Fibroblast of skin of right quadriceps (primary cell): ENCODE results near the gene FBXO31.
"Not testable (repeated sequence)": the region's sequence is repeated elsewhere in the genome, so short reads cannot be mapped to it uniquely, and the experiment has no call there.

Source experiments
- DNase-seq: peaks from one replicate; pipeline ENCODE4 v3.0.0-alpha.2; 2013

Gene FBXO31

DNA sequence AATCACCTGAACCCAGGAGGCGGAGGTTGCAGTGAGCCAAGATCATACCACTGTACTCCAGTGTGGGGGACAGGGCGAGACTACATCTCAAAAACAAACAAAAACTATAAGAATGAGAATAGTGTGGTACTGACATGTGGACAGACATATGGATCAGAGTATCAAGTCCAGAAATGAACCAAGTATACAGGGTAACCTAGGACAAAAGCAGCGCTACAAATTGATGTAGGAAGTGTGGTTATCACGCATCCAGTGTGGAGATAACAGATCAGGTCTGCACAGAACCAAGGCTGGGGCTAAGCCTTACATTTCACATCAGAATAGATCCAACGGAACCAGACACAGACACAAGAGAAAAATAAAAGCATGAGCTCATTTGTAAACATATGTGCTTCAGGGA is 43.4 kb downstream of the FBXO31 start:
- no peak for DNase-seq

DNA sequence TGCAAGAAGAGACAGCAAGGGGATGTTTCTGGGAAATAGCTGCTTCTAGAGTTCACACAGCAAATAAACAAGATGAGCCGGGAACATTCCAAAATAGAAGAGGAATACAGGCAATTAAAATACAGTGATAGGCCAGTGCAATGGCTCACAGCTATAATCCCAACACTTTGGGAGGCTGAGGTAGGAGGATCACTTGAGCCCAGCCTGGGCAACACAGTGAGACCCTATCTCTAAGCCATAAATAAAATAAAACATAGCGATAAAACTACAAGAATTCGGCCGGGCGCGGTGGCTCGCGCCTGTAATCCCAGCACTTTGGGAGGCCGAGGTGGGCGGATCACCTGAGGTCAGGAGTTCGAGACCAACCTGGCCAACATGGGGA is 43.9 kb downstream of the FBXO31 start:
- DNase-seq, result not testable (repeated sequence)

DNA sequence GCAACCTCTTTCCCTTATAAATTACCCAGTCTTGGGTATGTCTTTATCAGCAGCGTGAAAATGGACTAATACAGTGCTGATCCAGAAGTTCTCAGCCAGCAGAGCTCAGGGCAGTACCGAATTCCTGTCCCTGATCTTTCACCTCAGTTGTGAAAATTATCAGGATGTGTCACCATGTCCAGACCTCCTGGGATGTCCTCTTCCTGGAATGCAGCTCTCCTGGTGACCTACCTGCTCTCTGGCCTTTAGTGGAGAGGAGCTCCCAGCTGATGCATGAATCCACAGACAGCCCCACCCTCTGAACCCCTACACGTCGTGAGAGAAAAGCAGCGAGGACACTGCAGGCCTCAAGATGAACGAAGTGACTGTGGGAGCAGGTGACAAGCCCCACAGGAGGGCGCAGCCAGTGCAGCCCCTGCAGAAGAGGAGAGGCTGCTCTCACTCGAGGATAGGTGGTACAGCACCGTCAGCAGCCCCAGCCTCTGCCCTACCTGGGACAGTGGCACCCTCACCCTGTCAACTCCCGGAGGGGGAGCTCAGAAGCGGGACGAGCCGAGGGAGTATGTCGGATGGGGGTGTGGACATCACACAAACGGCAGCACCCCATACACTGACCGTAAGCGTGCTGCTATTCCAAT is 44.4 kb downstream of the FBXO31 start:
- DNase-seq, result no peak

DNA sequence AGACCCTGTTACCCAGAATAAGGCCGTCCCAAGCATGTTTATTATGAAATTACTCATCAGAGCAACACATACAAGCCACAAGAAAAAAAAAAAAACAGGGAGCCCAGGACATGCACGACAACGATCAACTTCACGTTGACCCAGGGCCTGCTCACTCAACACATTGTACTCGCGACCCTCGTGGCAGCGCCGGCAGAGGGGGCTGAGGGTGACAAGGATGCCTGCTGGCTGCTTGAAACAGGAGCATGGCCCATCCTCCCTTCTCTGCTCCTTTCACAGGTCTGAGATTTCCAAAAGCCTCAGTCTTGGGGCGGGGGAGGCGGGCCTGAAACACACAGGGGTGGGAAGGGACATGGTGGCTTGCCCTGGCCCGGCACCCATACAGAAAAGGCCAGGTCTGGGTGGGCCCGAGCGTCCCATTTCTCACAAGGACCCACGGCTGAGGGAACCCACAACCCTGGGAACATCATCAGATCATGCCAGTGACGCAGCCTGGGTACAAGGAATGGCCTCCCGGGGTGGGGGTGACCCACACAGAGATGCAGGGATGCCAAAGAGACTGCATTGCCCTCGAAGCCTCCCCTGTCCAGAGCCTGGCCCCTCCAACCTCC is 45.3 kb downstream of the FBXO31 start:
- no peak for DNase-seq

DNA sequence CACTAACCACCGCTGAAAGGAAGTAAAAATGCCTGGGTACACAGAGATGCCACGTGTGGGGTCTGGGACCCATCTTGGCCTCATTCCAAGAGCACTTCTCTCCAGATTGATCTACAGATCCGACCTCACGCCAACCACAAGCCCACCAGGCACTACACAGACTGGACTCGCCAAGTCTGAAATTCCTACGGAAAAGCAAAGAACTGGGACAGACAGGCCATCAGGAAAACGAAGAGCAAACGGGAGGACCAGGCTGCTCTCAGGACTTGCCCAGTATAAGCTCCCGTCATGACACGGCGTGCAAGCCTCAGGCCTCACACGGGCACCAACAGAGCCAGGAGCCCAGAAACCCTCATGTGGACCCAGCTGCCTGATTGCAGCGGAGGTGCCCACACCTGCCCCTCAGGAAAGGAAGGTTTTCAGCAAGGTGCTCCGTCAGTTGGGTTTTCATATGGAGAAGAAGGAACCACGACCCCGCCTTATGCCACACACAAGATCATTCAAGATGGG is 46.3 kb downstream of the FBXO31 start:
- no peak for DNase-seq

DNA sequence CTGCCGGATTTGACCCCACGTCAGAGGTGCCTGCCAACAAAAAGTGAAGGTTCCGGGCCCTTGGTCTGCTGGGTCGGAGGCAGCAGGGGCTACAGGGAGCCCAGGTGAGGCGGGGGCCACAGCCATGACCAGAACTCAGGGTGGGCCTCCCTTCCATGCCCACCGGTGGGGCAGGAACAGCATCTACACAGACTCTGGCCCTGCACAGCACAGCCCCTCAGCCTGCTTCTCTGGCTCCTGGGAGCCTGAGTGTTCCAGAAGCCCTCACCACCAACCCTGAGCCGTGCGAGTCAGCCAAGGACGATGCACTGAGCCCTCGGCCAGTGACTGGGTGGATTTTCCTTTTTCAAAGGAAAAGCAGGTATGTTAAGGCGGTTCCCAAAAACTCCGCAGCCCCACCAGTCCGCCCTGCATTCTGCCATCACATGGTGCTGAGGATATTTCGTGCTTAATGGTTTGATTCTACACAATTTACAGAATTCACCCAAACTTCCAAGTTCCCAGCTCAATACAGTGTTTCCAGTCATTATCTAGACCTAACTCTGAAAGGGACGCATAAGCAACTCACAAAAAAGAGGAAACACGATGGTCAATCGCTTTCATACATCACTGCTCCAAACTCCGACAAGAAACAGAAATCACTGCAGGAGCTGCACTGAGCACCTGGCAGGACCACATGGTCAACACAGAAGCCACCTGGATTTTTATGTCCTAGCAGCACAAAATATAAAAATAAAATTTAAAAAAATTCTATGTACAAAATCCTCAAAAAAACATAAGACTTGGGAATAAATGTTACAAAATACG is 46.9 kb downstream of the FBXO31 start:
- DNase-seq, result no peak

DNA sequence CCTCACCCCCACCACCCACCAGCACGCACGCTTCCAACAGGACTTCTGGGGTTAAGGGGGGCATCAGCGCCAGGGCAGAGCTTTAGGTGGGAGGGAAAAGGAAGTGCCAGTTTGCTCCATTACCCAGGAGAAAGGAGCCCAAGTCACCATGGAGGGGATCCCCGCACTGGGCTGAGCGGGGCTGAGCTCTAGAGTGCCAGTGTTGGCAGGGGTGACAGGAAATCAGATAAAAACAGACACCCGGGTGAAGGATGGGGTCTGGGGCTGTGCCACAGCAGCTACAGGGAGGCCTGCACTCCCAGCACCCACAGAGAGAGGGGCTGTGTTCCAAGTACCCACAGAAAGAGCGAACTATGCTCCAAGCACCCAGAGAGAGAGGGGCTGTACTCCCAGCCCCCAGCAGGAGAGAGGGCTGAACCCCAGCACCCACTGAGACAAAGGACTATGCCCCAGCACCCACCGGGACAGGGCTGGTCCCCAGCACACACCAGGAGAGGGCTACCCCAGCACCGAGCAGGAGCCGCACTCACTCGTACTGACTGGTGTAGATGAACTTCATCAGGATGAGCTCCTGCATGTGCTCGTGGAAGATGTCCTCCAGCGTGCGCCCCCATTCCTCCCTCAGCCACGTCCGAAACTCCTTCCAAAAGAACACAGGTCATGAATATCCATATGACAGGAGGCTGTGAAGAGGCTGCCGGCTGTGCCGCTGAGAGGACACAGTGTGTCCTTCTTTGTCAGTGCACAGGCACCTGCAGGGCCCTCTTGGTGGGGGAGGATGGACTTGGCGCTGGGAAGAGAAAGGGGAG is 47.7 kb downstream of the FBXO31 start:
- DNase-seq, result no peak

DNA sequence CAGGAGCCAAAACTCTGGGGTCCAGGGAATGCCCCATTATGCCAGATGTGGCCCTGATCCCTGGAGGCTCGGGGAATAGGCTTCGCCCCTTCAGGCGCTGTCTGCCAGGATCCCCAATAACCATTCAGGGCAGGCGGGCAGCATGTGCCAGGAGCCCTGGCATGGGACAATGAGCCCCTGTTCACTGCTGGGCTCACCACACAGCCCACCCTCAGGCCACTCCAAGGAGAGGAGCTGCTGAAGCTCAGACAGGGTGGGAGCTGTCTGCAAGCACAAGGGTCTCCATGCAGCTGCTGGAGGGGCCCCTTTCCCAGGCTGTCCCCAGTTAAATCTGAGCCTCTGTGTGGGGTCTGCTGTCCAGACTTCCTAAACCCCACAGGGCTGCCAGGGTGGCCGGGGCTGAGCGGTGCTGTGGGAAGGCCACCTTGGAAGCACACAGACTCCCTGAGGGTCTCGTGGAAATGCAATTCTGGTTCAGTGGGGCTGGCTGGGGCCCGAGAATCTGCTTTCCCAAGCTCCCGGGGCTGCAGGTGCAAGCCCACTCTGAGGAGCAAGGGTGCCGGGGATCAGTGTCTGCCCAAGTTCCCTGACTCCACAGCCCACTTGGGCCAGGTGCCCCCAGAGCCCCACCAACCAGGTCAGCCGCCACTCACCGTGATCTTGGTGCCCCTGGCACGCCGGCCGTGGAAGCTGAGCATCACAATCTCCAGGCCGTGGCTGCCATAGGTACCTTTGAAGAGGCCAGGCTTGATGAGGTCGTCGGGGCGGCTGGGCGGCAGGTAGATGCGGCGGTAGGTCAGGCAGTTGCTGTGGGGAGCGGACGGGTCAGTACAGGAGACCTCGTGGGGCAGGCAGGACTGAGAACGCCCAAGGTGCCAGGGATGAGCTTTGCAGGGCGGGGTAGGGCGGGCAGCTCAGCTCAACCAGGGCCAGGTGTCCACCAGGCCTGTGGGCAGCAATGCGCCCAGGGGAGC is 48.6 kb downstream of the FBXO31 start:
- DNase-seq, result no peak

DNA sequence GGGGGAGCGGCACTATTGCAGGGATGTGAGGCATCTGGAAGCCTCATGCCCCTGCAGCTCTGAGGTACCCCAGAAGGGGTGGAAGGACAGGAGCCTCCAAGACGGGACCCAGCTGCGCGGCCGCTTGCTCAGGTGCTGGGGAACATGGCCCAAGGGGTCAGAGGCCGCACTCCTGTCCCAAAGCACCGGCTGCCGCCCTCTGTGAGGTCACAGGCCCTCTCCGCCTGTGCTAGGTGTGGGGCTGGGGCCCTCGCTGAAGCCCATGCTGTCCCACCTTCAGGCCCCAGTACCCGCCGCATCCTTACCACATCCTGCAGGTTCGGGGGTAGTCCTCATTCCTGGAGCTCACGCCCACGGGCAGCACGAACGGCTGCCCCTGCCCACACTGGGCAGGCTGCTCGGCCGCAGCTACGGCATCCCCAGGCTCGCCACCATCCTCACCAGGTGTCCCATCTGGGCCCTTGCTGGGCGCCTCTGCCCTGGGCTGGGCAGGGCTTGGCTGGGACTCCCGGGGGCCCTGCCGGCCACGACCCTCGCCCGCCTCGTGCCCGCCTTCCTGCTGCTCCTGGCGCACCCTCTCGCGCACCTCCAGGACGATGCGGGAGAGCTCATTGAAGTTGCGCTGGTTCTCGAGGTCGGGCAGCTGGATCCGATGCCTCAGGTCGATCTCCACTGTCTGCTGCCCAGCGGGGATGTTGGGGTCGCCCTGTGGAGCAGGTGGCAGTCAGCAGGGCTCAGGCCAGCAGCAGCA is 49.8 kb downstream of the FBXO31 start:
- DNase-seq, result no peak

DNA sequence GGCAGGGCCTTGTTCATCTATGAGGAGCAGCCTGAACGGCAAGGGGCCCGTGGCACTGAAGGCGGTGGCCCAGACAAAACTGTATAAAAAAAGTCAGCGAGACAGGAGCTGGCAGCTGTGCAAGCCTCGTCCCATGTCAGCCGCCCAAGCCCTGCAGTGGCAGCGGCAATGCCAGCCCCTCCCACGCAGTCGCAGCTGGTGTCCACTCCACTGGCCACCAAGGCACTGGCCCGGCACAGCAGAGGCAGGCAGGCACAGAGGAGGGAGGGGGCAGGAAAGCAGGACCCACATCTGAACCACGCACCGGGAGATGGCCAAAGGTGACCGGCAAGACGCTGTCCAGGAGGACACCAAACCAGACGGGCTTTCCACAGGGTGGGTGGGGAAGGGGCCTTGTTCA is 50.5 kb downstream of the FBXO31 start:
- no peak for DNase-seq

DNA sequence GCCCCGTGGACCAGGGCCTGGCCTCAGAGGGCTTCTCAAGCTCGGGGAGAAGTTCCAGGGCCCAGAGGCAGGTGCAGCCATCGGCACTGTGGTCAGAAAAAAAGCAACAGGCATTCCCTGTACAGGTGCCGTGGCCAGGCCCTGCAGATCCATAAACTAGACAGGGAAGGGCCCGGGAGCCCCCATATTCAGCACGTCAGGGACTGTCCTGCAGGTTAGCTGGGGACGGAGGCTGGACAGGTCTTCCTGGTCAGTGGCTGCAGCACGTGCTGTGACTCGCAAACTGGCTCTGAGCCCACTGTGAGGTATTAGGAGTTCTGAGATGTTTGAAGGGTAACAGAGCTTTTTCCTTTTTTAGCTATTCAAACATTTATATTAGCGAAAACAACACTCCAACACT is 51.4 kb downstream of the FBXO31 start:
- no peak for DNase-seq

DNA sequence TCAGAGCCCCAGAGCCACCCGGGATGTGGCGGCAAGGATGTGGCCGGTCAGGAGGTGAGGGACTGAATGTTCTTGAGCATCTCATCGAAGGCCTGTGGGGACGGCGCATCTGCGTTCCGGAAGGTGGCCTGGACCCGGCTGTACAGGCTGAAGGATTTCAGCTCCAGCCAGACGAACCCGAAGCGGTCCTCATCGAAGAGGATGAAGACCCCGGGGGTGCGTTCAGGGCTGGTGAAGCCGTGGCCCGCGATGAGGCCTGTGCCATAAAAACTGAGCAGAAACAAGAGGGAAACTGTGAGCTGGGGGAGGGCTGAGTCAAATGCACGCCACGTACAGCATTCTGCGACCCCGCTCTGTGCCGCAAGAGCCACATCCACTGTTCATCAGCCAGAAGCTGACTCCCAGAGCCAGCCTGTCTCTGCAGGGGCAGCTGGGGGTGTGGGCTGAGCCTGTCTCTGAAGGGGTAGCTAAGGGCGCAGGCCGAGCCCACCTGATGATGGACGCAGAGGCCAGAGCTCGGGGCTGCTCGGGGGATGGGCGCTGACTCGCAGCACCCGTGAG is 52.3 kb downstream of the FBXO31 start:
- DNase-seq, result no peak

DNA sequence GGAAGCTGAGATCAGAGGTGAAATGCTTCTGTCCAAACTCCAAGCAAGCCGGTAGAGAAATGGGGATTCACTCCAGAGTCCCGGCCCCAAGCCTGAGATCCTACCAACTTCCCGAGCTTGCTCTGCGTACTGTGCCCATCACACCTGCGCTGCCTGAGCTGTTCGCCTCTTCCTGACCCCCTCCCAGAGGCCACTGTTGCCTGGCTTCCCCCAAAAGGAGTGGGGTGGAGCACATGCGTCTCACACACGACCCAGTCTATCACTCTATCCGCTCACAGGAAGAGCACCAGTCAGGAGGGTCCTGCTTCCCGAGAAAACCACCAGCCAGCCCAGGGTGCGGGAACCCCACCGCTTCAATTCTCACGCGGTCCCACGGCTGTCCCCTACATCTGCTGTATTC is 52.9 kb downstream of the FBXO31 start:
- DNase-seq, result no peak

DNA sequence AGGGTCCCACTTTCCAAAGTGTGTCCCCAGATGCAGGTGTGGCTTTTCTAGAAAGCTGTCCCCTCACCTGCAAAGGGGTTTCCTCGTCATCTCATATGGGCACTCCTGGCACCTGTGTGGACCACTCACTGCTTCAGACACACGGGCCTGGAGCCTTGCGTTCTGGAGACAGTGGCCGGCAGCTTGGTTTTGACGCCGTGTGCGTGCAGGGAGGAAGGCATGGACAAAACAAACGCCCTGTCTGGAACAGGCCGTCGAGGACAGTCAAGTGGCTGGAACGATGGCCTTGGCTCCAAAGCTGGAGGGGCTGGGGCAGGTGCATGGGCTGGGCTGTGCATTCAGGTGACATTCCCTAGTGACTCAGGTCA is 53.3 kb downstream of the FBXO31 start:
- DNase-seq, result no peak

DNA sequence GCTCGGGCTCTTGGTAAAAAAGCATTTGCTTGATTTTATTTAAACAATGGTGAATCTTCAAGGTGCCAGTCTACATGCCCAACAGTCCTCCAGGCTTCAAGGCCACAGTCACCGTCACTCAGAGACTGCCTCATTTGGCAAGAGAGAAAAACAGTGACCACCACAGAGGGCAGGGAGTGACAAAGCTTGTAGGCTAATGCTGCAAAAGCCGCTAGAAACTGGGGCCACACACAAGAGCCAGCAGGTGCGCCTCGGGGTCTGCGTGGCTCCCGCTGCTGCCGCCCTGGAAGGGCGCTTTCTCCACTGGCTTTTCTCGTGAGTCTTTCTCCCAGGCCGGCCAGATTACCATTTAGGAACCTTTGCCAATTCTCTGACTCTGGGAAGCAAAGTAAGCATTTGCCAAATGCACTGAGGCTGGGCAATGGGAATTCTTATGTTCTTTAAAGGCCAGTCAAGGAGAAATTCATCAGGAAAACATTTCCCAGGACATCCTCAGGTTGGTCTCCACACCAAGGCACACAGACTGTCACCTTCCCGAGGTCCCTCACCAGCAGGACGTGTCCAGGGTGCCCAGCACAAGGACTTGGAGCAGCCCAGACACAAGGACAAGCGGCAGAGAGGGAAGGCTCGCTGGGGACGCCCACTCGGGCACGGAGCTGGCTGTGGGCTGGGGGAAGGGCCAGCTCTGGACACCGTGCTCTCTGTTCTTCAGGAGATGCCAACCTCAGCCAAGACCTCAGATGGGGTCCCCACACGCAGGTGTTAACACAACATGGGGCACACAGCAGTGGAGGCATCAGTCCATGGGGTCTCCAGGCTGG is 53.9 kb downstream of the FBXO31 start:
- DNase-seq, result no peak

DNA sequence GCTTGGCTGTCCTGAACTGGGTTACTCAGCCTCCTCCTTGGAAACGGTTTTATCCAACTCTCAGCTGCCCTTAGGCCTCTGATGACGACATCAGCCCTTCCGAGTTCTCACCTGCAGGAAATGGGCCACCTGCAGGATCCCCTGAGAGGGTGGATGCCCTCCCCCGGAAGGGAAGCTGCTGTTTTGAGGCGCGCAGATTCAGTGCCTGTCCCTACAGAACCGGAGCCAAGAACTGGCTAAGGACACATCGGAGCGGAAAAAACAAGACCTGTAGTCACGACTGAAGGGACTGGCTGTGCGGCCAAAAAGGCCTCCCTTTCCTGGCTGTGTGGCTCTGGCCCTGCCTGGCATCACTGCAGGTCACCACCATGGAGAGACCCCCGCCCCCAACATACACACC is 54.7 kb downstream of the FBXO31 start:
- no peak for DNase-seq

DNA sequence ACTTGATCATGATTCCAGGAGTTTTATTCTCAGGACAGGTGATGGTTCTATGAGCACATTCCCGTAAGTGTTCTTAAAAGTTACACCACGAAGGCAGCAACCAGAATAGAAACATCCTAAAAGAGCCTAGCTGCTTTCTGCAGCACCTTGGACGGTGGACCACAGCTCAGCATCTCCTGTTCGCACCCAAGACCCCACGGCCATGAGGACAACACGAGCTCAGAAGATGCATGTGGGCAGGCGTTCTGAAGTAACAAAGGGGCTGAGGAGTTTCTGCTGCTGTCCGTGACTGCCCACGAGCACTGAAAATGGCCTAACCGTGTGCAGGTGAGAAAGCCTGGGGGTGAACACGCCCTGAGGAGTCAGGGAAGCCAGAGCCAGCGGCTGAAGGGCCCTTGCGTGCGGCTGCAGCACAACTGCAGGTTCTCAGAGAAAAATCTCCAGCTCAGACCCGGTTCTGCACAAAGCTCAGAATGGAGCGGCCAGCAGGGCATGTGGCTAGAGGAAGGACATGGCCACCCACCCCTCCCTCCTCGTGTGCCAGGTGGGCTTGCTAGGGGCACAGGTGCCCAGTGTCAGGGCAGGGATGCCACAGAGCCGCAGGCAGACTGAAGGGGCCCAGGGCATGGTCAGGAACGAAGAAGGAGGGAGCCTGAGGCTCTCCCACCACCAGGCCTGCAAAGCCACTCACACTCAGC is 55.6 kb downstream of the FBXO31 start:
- no peak for DNase-seq

DNA sequence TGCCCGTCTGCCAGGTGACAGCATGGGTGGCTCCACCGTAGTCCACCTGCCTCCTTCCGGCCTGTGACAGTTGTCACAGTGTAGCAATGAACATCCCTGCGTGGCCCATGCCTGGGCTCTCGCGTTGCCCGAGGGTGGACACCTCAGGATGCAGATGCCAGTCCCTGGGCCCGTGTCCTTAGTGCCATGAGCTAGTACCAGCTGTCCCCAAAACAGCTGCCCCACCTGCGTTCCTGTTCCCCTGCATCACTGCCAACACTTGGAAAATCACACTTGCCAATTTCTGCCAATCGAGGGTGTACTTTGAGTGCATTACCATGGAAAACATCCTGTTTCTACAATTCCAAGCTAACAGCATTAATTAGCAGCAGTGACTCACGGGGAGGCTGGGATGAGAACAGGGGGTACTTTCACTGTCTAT is 57.4 kb downstream of the FBXO31 start:
- DNase-seq, result no peak

DNA sequence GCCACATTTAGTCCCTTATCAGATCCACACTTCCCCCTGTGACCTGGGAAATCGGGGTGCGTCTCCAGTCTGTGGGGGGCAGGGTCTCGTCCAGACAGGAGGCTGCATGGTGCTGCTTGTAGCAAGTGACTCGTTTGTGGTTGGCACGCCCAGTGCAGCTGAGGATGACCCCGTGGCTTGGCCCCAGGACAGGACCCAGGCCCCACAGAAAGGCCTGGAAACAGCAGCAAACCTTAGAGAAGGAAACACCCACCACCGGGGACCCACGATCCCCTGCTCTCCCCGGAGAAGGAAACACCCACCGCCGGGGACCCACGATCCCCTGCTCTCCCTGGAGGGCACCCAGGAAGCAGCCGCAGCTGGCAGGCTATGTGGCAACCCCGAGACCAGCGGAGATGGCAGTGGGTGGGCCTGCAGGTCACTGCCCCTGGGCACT is 58.1 kb downstream of the FBXO31 start:
- DNase-seq, result no peak
